ENCODE measurements around the gene ENTPD8.

DNA sequence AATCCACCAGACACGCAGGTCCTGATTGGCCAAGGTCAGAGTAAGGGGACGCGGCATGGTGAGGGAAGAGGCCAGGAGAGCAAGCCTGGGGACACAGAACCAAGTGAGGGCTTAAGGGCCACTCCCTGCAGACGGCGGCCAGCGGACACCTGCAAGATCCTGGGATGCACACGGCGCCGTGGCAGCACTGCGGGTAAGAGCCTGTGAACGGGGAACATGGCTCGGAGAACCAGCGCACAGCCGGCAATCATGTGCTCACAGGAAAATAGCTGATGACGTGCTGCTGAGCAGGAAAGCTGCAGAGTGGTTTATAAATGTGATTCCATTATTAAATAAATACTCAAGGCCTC lies 45.0 kb upstream of the ENTPD8 start:
- TF ChIP-seq, protein P1, sequence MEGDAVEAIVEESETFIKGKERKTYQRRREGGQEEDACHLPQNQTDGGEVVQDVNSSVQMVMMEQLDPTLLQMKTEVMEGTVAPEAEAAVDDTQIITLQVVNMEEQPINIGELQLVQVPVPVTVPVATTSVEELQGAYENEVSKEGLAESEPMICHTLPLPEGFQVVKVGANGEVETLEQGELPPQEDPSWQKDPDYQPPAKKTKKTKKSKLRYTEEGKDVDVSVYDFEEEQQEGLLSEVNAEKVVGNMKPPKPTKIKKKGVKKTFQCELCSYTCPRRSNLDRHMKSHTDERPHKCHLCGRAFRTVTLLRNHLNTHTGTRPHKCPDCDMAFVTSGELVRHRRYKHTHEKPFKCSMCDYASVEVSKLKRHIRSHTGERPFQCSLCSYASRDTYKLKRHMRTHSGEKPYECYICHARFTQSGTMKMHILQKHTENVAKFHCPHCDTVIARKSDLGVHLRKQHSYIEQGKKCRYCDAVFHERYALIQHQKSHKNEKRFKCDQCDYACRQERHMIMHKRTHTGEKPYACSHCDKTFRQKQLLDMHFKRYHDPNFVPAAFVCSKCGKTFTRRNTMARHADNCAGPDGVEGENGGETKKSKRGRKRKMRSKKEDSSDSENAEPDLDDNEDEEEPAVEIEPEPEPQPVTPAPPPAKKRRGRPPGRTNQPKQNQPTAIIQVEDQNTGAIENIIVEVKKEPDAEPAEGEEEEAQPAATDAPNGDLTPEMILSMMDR (IDR thresholded peaks at IDR 0.05) = no peak
- no peak for TF ChIP-seq POLR2A (IDR thresholded peaks at IDR 0.05)

Measured in esophagus squamous epithelium (tissue), 4 donors.